Prostate gland (tissue), 2 donors: ENCODE results near the gene ASPSCR1. TPM values are rescaled to one million over a fixed set of nuclear protein-coding genes. Genes with fewer than 3 reads are reported as not detected.

Experiments used
- DNase-seq: peaks from one replicate; pipeline ENCODE4 v3.0.0-alpha.2; 2019; ENCODE audit warnings: low spot score
- H3K27ac ChIP-seq, 2 donors: fragments of 200-600 bp; sonication (generic); 2 replicates each; pipeline ENCODE4 v1.5.1; 2017 to 2019
- H3K27me3 ChIP-seq: fragments of 200-600 bp; sonication (generic); replicated peaks from 2 replicates; pipeline ENCODE4 v1.5.1; 2019; ENCODE audit not compliant: insufficient read depth
- H3K36me3 ChIP-seq, 2 donors: fragments of 200-600 bp; sonication (generic); 1 replicate in 1 of 2; 2 replicates in 1 of 2; pipeline versions ENCODE4 v1.5.1 to v1.8.1; 2017 to 2019
- H3K4me1 ChIP-seq: fragments of 200-600 bp; sonication (generic); replicated peaks from 2 replicates; pipeline ENCODE4 v1.5.1; 2019
- H3K4me3 ChIP-seq, 2 donors: fragments of 200-600 bp; sonication (generic); 2 replicates each; pipeline ENCODE4 v1.5.1; 2017 to 2019
- H3K9me3 ChIP-seq: fragments of 200-600 bp; sonication (generic); 2 replicates; pipeline ENCODE4 v1.5.1; 2017
- POLR2A ChIP-seq: fragments of 450-650 bp; IDR thresholded peaks from one replicate; pipeline ENCODE4 v1.6.1; 2016; ENCODE audit warnings: antibody characterized with exemption, mild to moderate bottlenecking
- POLR2AphosphoS5 ChIP-seq: sonication (generic); formaldehyde crosslinking; IDR thresholded peaks from one replicate; pipeline ENCODE4 v1.6.1; 2017; ENCODE audit warnings: antibody characterized with exemption
- WGBS: methylation state at CpG from one replicate; pipeline ENCODE4 v1.1.5; 2018; 5-methylcytosine and 5-hydroxymethylcytosine counted together
- intact Hi-C: fragments of 100-400 bp; cut with DNase I; formaldehyde crosslinking; loops from one replicate; pipeline ENCODE4 v1.14.2; 2022
- total RNA-seq, 2 donors: library from RNA; depleted of rRNA; stranded (reverse); fragments of >200 nt; gene quantifications; one replicate each; pipeline ENCODE4 v1.1.0, GENCODE V29; 2016
- TF ChIP-seq, protein P1 (sequence below), 4 experiments: fragments of 200-600 bp in 2 of 4; fragments of 450-650 bp in 2 of 4; sonication (generic) in 2 of 4; IDR thresholded peaks; 1 replicate in 3 of 4; 2 replicates in 1 of 4; pipeline ENCODE4 v1.5.1; 2016 to 2019; ENCODE audit warnings: antibody characterized with exemption in 4 of 4, mild to moderate bottlenecking in 2 of 4, moderate library complexity in 2 of 4

The ASPSCR1 gene
- total RNA-seq, 2 donors from 2014 or later = 30.7 to 39.7 TPM

DNA sequence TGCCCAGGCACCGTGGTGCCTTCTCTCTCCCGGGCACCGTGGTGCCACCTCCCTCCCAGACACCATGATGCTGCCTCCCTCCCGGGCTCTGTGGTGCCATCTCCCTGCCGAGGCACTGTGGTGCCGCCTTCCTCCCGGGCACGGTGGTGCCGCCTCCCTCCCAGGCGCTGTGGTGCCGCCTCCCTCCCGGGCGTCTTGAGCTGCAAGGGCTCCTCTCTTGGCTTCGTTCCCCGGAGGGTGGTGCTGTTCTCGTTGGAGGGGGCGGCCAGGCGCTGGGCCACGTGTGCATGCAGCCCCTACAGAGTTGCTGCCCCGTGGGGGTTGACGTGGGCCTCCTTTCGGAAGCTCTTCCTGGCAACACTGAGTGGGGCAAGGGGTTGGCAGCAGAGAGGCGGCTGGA, 37.0 kb downstream of the ASPSCR1 start:
- Histone ChIP-seq H3K27ac (no peak overlapping the region), H3K9me3 (no peaks in the 10 kb centered on the region), H3K4me1 (no peaks in the 10 kb centered on the region), H3K27me3 (no peaks in the 10 kb centered on the region), H3K4me3 (no peak overlapping the region), H3K36me3 (no peaks in the 10 kb centered on the region)
- no peak for DNase-seq
- WGBS = 50% methylated on average over 22 of the region's 23 CpGs
- TF ChIP-seq POLR2AphosphoS5 = no peak
- no peak for TF ChIP-seq POLR2A
- TF ChIP-seq, protein P1, sequence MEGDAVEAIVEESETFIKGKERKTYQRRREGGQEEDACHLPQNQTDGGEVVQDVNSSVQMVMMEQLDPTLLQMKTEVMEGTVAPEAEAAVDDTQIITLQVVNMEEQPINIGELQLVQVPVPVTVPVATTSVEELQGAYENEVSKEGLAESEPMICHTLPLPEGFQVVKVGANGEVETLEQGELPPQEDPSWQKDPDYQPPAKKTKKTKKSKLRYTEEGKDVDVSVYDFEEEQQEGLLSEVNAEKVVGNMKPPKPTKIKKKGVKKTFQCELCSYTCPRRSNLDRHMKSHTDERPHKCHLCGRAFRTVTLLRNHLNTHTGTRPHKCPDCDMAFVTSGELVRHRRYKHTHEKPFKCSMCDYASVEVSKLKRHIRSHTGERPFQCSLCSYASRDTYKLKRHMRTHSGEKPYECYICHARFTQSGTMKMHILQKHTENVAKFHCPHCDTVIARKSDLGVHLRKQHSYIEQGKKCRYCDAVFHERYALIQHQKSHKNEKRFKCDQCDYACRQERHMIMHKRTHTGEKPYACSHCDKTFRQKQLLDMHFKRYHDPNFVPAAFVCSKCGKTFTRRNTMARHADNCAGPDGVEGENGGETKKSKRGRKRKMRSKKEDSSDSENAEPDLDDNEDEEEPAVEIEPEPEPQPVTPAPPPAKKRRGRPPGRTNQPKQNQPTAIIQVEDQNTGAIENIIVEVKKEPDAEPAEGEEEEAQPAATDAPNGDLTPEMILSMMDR (IDR thresholded peaks at IDR 0.05) = no peak
- intact Hi-C loops = no loop called here

DNA sequence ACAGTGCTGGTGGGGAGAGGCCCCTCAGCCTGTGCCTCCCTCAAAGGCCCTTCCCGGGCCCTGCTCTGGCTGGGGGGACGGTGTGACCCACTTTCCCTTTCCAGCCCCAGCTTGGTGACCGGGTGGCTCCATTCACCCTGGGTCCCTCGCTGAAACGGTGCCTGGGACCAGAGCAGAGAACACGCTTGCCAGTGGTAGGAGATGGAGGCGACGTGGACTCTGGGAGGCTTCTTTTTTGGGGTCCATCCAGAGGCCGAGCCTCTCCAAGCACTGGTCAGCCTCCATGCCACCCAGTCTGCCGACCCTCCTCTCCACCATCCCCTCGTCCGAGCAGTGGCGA, 37.5 kb downstream of the ASPSCR1 start:
- no peak for DNase-seq
- 84% methylated on average over 13 of the region's 13 CpGs for WGBS
- Histone ChIP-seq H3K36me3 (no peaks in the 10 kb centered on the region), H3K4me1 (no peaks in the 10 kb centered on the region), H3K27ac (no peak overlapping the region), H3K27me3 (no peaks in the 10 kb centered on the region), H3K9me3 (no peaks in the 10 kb centered on the region), H3K4me3 (no peak overlapping the region)
- no peak for TF ChIP-seq POLR2AphosphoS5
- intact Hi-C loops = no loop called here

DNA sequence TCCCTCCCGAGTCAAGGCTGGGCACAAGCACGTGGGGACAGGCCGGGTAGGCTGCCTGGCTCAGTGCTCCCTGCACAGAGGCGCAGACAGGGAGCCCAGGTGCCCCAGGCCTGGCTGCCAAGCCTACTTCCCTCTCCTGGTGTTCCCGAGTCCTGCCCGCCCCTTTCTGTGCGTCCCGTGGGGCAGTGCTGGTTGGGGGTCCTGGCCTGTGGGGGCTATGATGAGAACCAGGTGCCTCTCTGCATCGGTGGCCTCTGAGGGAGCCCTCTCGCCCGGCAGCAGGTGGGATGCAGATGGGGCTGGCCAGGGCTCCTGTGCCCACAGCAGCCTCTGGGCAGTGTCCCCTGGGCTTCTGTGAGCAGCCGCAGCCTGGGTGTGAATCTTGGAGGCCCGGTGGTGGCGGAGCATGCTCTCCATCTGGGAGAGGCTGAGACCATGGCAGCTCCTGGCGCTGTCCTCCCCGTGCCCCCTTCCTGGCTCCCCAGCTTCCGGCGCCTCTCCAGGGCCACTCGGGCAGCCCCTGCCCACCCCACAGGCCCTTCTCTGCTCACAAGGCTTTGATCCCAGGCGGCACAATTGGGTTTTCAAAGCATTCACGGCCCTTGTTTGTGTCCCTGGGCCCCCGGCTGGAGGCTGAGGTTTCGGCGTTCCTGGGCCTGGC, 38.0 kb downstream of the ASPSCR1 start:
- no peaks in the 10 kb centered on the region for H3K9me3 ChIP-seq
- 82% methylated on average over 24 of the region's 24 CpGs for WGBS
- no peak overlapping the region for H3K27ac ChIP-seq
- H3K36me3 ChIP-seq = no peaks in the 10 kb centered on the region
- H3K4me1 ChIP-seq = no peaks in the 10 kb centered on the region
- TF ChIP-seq, protein P1 (IDR thresholded peaks at IDR 0.05) = no peak
- no peak for DNase-seq
- intact Hi-C loops = no loop called here
- H3K27me3 ChIP-seq = no peaks in the 10 kb centered on the region
- H3K4me3 ChIP-seq = no peak overlapping the region

DNA sequence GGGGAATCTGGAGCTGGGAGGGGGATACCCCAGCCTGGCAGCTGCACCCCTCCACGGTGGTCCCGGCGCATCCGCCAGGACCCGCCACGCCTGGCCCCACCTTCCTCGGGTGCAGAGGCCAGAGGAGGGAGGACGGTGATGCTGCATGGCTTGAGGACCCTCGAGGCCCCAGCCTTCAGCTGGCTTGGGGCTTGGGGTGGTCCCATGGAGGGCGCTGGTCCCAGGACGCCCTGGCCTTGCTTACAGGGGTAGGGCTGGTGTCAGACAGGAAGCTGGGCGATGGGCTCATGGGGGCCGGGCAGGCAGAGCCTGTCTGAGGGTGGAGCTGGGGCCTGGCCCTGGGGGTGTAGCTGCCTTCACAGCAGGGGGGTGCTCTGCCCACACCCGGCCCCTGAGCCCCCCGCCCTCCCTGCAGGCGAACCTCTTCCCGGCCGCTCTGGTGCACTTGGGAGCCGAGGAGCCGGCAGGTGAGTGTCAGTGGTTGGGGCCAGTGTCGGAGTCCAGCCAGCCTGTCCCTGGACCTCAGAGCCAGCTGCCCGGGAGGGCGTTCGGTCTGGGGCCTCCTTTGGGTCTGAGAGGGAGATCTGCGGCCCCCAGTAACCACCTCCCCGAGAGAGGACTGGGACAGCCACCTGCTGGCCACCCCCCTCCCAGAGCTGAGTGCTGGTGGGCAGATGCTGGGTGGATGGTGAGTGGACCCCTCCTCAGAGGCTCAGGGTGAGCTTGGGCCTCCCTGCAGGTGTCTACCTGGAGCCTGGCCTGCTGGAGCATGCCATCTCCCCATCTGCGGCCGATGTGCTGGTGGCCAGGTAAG, 38.8 kb downstream of the ASPSCR1 start:
- H3K4me3 ChIP-seq = no peak overlapping the region
- H3K27ac ChIP-seq = no peak overlapping the region
- no peak for DNase-seq
- no peaks in the 10 kb centered on the region for H3K36me3 ChIP-seq
- H3K4me1 ChIP-seq = peaks cover under 1% of the 10 kb centered on the region
- no peak for TF ChIP-seq POLR2AphosphoS5
- no peak for TF ChIP-seq POLR2A
- TF ChIP-seq, protein P1 (IDR thresholded peaks at IDR 0.05) = no peak
- 87% methylated on average over 28 of the region's 28 CpGs for WGBS
- no peaks in the 10 kb centered on the region for H3K27me3 ChIP-seq
- intact Hi-C loops = no loop called here
- no peaks in the 10 kb centered on the region for H3K9me3 ChIP-seq

DNA sequence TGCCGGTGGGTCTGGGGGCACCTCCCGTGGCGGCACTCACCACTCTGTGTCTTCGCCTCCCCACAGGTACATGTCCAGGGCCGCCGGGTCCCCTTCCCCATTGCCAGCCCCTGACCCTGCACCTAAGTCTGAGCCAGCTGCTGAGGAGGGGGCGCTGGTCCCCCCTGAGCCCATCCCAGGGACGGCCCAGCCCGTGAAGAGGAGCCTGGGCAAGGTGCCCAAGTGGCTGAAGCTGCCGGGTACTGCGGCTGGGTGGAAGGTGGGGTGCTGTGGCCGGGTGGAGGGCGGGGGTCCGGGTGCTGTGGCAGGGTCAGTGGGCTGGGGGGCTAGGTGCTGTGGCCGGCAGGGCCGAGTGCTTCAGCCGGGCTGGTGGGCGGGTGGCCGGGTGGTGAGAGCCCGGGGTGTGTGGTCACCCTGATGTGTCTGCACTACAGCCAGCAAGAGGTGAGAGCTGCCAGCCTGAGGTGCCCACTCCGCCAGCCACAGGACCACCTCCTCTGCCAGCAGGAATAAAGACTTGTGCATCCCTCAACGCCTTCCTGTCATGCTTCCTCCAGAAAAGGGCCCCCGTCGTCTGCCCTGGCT, 39.5 kb downstream of the ASPSCR1 start:
- Histone ChIP-seq H3K36me3 (no peaks in the 10 kb centered on the region), H3K4me1 (peaks cover 7% of the 10 kb centered on the region), H3K27ac (no peak overlapping the region), H3K4me3 (no peak overlapping the region), H3K27me3 (no peaks in the 10 kb centered on the region), H3K9me3 (no peaks in the 10 kb centered on the region)
- intact Hi-C loops = no loop called here
- no peak for TF ChIP-seq POLR2AphosphoS5
- no peak for TF ChIP-seq POLR2A
- TF ChIP-seq, protein P1 (IDR thresholded peaks at IDR 0.05) = no peak
- WGBS = 90% methylated on average over 19 of the region's 24 CpGs
- DNase-seq = no peak
